ENCODE data around the gene KCNAB2.

Gene KCNAB2

GRCh38 chr1:6133146-6133895, 87.6 kb downstream of the KCNAB2 start:
- DNase-seq: no peak

GRCh38 chr1:6134206-6134605, 88.5 kb downstream of the KCNAB2 start:
- no peak for DNase-seq

DNA sequence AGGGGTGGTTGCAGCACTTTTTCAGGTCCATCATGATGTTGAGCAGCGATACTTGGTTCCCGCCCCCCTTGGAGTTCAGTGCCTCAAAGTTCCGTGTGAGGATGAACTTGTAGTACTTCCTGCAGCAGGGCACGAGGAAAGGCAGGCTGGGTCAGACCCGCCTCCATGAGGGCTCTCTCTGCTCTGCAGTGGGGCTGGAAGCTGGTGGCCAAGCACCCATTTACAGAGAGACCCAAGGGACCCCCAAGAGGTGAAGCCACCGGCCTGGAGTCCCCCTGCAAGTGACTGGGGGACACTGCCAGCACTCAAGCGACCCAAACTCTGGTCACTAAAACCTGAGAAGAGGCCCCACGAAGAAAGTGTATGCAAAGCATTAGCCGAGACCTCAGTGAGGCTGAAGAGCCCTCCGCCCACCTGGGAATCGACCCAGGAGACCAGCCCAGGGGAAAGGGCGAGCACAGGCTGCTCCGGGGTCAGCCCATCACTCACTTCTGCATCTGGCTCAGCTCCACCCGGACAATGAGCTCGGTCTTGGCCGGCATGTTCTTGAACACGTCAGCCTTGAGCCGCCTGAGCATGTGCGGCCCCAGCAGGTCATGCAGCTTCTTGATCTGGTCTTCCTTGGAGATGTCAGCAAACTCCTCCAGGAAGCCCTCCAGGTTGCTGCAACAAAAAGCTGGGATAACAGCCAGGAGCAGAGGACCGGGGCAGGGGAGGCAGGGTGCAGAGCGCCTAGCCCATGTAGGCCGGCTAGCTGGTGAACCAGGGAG, 89.2 kb downstream of the KCNAB2 start:
- no peak for DNase-seq

DNA sequence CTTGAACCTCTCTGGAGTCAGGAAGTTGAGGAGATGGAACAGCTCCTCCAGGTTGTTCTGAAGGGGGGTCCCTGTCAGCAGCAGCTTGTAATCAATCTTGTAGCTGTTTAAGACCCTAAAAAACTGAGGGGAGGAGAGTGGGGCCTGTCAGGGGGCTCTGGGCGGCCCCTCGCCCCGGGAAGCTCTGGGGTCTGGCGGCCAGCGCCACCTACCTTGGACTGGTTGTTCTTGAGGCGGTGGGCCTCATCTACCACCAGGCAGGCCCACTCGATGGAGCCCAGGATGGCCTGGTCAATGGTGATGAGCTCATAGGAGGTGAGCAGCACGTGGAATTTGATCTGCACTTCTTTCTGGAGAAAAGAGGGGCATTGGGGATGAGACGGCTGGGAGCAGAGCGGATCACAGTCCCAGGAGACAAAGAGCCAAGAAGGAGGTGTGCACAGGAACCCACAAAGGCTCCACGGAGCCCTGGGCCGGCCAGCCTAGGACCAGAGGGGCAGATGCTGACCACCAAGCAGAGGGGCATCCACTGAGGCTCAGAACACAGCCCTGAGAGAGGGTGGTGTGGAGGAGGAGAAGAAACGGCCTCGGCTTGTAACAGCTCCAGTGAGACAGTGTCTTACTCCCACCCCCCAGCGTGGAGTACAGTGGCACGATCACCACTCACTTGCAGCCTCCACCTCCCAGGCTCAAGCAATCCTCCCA, 91.0 kb downstream of the KCNAB2 start:
- DNase-seq: no peak

GRCh38 chr1:6137758-6138157, 92.1 kb downstream of the KCNAB2 start:
- DNase-seq: no peak

- DNase-seq: no peak
Measured at GRCh38 chr1:6140413-6140812, 94.7 kb downstream of the KCNAB2 start.

GRCh38 chr1:6141592-6141991, 95.9 kb downstream of the KCNAB2 start:
- no peak for DNase-seq

DNA sequence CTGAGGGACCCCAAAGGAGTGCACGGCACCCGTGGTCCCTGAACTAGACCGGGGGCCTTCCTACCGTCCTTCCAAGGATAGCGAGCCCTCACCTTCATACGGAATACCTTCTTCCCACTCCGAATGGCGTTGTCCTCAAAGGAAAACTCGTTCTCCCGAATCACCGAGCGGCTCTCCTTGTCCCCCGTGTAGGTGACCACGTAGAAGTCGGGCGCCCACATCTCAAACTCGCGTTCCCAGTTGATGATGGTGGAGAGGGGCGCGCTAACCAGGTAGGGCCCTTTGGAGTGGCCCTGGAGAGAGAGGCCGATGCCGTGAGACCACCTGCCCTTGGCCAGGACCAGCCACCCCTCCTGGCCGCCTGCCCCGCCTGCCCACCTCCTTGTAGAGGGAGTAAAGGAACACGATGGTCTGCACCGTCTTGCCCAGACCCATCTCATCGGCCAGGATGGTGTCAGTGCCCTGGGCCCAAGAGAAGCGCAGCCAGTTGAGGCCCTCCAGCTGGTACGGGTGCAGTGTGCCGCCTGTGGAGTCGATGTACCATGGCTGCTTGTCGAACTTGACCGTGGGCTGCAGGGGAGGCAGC, 96.4 kb downstream of the KCNAB2 start:
- no peak for DNase-seq

DNA sequence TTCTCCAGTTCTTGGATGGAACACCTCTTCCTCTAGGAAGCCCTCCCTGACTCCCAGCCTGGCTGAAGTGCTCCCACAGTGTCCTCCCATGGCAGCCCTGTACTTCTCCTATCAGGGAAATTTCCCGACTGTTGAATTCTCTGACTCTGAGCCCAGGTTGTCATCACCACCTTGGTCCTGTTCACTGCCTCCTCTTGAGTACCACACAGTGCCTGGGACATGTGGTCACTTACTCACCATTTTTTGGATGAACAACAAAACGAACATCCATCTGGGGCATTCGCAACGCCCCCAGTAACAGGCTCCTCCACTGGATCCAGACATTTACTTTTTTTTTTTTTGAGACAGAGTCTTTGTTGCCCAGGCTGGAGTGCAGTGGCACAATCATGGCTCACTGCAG, 97.0 kb downstream of the KCNAB2 start:
- no peak for DNase-seq

DNA sequence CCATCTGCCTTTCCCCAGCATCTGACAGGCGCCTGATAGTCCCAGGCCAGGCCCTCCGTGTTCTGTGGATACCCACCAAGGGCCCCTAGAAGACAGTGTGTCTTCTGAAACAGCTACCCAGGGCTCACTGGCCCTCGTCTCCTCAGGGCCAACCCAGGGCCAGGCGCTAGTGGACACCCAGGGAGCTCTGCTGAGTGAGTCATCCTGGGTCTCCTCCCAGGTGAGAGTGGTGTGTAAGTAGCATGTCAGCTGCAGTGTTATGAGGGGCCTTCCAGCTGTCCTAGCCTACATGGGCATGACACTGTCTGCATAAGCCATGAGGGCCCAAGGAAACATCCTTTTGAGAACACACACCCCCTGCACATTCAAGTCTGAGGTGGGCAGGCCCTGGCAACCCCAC, 97.7 kb downstream of the KCNAB2 start:
- no peak for DNase-seq

GRCh38 chr1:6144175-6144574, 98.5 kb downstream of the KCNAB2 start:
- no peak for DNase-seq

GRCh38 chr1:6144647-6145395, 99.1 kb downstream of the KCNAB2 start:
- DNase-seq: no peak

GRCh38 chr1:6145396-6145750, 99.7 kb downstream of the KCNAB2 start:
- DNase-seq: no peak

- DNase-seq: no peak
Measured at GRCh38 chr1:6145864-6146410, 100.2 kb downstream of the KCNAB2 start.

DNA sequence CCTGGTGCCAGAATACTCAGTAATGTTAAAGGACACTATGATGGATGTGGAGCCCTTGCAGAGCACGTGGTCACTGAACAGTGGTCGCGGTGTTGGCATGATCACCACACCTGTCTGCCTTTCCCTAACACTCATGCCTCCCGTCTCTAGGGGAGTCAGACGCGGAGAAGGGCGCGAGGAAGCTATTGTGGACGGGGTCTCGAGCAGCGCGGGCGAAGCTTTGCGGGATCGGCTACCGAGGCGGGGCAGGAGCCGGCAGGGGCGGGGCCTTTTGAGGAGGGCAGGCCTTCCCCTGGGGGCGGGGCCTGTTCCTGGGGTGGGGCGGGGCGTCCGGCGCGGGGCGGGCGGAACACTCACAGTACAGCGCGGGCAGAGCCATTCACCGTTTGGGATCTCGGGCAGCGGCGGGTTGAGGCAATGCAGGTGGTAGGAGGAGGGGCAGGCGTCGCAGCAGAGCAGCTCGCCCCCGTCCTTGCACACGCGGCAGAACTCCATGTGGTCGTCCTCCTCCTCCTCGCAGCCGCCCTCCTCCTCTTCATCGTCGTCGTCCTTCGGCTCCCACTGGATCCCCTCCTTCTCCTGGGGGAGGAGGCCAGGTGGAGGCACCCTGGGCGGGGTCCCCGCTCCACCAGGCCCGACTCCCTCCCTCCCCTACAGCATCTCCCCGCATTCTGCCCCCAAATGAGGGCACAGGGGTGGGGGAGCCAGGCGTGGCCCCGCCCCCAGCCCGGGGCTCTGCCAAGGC, 103.0 kb downstream of the KCNAB2 start:
- peak; percentile 46 for DNase-seq

DNA sequence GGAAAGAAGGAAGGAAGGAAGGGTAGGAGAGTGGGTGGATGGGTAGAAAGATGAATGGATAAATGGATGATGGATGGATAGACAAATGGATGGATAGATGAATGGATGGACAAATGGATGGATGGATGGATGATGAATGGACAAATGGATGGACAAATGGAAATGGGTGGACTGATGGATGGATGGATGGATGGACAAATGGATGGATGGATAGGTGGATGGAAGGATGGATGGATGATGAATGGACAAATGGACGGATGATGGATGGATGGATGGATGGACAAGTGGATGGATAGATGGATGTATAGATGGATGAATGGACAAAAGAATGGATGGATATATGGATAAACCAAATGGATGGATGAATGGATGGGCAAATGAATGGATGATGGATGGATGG, 103.9 kb downstream of the KCNAB2 start:
- DNase-seq: no peak

- DNase-seq: no peak
Measured at GRCh38 chr1:6150006-6150938, 104.6 kb downstream of the KCNAB2 start.

Measured in central memory CD4-positive, alpha-beta T cell (primary cell).